Skeletal muscle satellite cell (primary cell): Measurements from ENCODE around the gene TNFRSF8.

ENCODE experiments used
- H3K27me3 ChIP-seq: 2 replicates; pipeline ENCODE4 v1.7.0; 2013; ENCODE audit warnings: low read length; ENCODE audit not compliant: control insufficient read depth, insufficient read depth
- H3K36me3 ChIP-seq: 2 replicates; pipeline ENCODE4 v1.7.0; 2013; ENCODE audit warnings: mild to moderate bottlenecking, control low read depth, low read length; ENCODE audit not compliant: insufficient read depth
- H3K4me1 ChIP-seq: 2 replicates; pipeline ENCODE4 v1.7.0; 2013; ENCODE audit warnings: low read length; ENCODE audit not compliant: control insufficient read depth, insufficient read depth
- H3K4me2 ChIP-seq: 2 replicates; pipeline ENCODE4 v1.7.0; 2013; ENCODE audit warnings: mild to moderate bottlenecking, low read length
- H3K4me3 ChIP-seq: 2 replicates; pipeline ENCODE4 v1.7.0; 2013; ENCODE audit warnings: low read length
- H3K9ac ChIP-seq: 2 replicates; pipeline ENCODE4 v1.7.0; 2013; ENCODE audit warnings: mild to moderate bottlenecking, low read depth, low read length, moderate library complexity
- H3K9me3 ChIP-seq: replicated peaks from 2 replicates; pipeline ENCODE4 v1.7.0; 2013; ENCODE audit warnings: mild to moderate bottlenecking, control low read depth, low read length

TNFRSF8 gene

DNA sequence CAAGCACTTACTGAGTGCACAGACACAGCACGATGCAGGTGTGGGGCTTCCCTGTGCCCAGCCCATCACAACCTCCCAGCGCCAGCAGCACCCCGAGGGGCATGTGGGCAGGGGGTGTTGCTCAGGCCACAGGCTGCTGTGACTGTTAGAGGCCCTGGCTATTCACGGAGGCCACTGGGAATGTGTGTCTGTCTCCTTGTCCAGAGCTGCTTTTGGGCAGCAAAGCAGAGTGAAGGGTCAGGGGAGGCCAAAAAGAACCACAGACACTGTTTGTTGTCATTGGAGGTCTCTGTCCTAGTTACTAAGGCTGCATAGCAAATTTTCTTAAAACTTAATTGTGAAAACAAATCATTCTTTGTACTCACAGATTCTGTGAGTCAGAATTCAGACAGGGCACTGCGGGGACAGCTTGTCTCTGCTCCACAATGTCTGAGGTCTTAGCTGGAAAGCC, 49.6 kb downstream of the TNFRSF8 start:
- no peak overlapping the region for H3K4me2 ChIP-seq
- no peak overlapping the region for H3K4me3 ChIP-seq

DNA sequence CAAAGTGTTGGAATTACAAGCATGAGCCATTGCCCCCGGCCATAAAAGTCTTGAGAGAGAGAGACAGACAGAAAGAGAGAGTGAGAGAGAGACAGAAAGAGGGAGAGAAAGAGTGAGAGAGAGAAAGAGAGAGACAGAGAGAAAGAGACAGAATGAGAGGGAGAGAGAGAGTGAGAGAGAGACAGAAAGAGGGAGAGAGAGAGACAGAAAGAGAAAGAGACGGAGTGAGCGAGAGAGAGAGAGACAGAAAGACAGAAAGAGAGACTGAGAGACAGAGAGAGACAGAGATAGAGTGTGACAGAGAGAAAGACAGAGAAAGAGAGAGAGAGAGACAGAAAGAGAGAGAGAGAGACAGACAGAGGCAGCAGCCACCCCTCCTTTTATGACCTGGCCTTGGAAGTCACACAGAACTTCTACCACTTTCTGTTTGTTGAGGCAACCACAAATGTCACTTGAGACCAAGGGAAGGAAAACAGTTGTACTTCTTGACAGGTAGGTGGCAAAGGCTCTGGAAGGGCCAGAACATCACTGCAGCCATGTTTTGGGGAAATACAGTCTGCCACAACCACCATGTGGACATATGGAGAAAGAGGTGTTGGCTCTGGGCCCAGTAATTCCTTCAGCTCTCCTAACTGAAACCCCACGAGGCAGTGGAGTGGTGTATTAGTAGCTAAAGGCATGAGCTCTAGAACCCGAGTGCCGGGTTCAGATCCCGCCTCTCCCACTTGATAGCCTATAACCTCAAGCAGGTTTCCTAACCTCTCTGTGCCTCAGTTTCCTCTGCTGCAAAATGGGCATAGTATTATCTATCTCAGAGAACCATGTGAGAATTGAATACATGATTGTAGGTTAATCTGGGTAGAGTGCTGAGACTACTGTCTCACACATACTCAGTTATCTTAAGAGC, 50.6 kb downstream of the TNFRSF8 start:
- Histone ChIP-seq H3K27me3 (peaks cover 23% of the 10 kb centered on the region), H3K9me3 (no peaks in the 10 kb centered on the region), H3K4me3 (no peak overlapping the region), H3K9ac (no peak overlapping the region), H3K4me2 (no peak overlapping the region), H3K36me3 (no peaks in the 10 kb centered on the region), H3K4me1 (peaks cover 5% of the 10 kb centered on the region)

More for the DNA sequence above, 49.6 kb downstream of the TNFRSF8 start:
- peaks cover 24% of the 10 kb centered on the region for H3K27me3 ChIP-seq
- no peak overlapping the region for H3K9ac ChIP-seq
- H3K9me3 ChIP-seq, result no peaks in the 10 kb centered on the region
- H3K4me1 ChIP-seq, result peaks cover 5% of the 10 kb centered on the region
- H3K36me3 ChIP-seq, result no peaks in the 10 kb centered on the region

DNA sequence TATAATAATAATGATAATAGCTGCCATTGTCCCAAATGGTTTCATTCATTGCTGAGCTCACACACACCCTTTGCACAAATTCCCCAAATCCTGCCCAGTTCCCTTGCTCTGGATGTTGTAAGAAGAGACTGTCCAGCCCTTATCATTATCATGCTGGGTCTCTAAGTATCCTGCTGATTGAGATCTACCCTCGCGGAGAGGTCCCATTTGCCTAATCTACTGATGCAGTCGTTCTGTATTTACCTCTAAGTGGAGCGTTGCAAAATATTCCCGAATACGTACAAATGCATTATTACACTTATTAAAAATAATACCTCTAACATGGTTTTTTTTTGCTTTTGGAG, 51.2 kb downstream of the TNFRSF8 start:
- no peak overlapping the region for H3K4me2 ChIP-seq
- H3K9ac ChIP-seq, result no peak overlapping the region
- H3K9me3 ChIP-seq, result no peaks in the 10 kb centered on the region
- H3K4me3 ChIP-seq, result no peak overlapping the region
- peaks cover 18% of the 10 kb centered on the region for H3K27me3 ChIP-seq
- peaks cover 5% of the 10 kb centered on the region for H3K4me1 ChIP-seq
- no peaks in the 10 kb centered on the region for H3K36me3 ChIP-seq

DNA sequence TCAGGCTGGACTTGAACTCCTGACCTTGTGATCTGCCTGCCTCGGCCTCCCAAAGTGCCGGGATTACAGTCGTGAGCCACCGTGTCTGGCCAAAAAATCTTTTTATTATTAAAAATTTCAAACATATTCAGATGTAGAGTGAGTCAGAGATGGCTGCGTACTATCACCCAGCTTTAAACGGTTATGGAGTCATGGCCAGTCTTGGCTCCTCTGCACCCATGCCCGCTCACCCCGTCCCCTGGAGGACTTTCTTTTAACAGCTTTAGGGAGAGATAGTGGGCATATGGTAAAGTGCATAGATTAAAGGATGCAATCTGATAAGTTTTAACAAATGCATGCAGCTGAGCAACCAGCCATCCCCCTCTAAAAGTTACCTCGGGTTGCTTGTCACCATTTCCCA, 51.8 kb downstream of the TNFRSF8 start:
- H3K4me3 ChIP-seq, result no peak overlapping the region
- H3K4me2 ChIP-seq, result no peak overlapping the region
- no peaks in the 10 kb centered on the region for H3K36me3 ChIP-seq
- peaks cover 19% of the 10 kb centered on the region for H3K27me3 ChIP-seq
- H3K4me1 ChIP-seq, result peaks cover 5% of the 10 kb centered on the region
- no peaks in the 10 kb centered on the region for H3K9me3 ChIP-seq
- no peak overlapping the region for H3K9ac ChIP-seq

DNA sequence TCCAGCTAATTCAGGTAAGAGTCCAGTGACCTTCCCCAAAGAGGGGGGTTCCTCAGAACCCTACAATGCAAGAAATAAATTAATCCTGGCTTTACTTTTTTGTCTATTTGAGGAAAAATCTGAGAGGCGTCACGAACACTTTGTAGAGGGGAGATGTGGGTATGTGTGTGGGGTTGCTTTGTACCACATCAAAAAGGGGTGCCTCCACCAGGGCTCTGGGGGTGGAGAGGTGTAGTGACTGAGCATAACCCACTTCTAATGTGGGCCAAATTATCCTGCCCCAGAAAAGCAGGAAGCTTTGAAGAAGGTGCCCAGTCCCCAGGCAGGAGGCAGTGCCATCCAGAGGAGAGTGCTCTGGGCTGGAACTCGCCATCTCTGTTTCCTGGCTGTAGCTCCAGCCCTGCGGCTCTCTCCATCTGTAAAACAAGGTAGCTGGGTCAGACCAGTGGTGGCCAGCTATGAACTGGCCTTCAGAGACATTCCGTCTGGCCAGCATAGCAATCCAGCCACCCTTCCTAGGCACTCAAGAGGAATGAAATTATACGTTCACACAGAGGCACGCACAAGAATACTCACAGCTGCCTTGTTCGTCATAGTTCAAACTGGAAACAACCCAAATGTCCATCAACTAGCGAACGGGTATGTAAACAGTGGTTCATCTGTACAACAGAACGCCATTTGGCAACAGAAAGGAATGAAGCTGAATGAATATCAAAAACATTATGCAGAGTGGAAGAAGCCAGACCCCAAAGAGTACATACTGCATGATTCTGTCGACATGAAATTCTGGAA, 58.3 kb downstream of the TNFRSF8 start:
- H3K9ac ChIP-seq, result no peak overlapping the region
- peaks cover 28% of the 10 kb centered on the region for H3K27me3 ChIP-seq
- H3K36me3 ChIP-seq, result no peaks in the 10 kb centered on the region
- H3K4me2 ChIP-seq, result no peak overlapping the region
- H3K4me1 ChIP-seq, result peaks cover 2% of the 10 kb centered on the region
- no peaks in the 10 kb centered on the region for H3K9me3 ChIP-seq
- H3K4me3 ChIP-seq, result no peak overlapping the region

DNA sequence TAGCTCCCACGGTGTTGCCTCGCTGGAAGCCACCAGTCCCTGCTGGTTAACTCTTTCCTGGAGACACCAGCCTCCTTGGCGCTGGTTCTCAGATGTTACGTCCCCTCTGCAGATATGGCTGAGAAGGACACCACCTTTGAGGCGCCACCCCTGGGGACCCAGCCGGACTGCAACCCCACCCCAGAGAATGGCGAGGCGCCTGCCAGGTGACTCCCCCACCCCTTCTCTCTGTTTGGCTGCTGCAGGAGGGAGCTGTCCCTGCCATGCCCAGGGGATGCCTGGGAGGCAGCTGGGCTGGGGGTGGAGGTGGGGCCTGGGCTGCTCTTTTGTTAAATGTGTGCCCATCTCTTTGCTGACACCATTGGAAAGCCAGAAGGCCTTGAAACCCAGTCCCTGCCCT, 60.1 kb downstream of the TNFRSF8 start:
- peaks cover 31% of the 10 kb centered on the region for H3K27me3 ChIP-seq

DNA sequence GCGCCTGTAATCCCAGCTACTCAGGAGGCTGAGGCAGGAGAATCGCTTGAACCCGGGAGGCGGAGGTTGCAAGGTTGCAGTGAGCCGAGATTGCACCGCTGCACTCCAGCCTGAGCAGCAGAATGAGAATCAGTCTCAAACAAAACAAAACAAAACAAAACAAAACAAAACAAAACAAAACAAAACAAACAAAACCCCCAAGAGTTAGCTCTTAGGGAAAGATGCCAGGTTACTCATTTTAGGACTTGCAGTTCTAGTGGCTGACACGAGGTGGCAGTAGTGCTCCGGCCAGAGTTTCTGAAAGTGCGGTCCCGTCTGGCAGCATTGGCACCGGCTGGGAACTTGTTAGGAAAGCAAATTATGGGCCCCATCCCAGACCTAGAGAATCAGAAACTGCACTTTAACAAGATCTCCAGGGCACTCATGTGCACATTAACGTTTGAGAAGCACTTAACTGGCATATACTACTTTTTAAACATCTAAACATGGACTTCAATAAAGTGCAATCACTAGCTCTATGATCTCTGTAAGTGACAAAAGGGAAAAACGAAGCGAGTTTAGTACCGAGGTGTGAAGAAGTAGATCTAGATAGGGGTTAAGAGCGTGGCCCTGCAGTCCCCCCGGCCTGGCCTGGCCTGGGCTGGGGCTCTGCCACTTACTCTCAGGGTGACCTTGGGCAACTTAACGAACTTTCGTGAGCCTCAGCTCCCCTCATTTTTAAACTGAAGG, 61.8 kb downstream of the TNFRSF8 start:
- no peak overlapping the region for H3K9ac ChIP-seq
- H3K4me2 ChIP-seq, result no peak overlapping the region
- no peaks in the 10 kb centered on the region for H3K9me3 ChIP-seq
- H3K4me3 ChIP-seq, result no peak overlapping the region
- peaks cover 28% of the 10 kb centered on the region for H3K27me3 ChIP-seq
- H3K36me3 ChIP-seq, result no peaks in the 10 kb centered on the region
- H3K4me1 ChIP-seq, result peaks cover 2% of the 10 kb centered on the region

More for the DNA sequence above, 60.1 kb downstream of the TNFRSF8 start:
- H3K9ac ChIP-seq, result no peak overlapping the region
- H3K4me2 ChIP-seq, result no peak overlapping the region
- no peaks in the 10 kb centered on the region for H3K9me3 ChIP-seq
- H3K4me1 ChIP-seq, result peaks cover 2% of the 10 kb centered on the region
- H3K4me3 ChIP-seq, result no peak overlapping the region
- H3K36me3 ChIP-seq, result no peaks in the 10 kb centered on the region

DNA sequence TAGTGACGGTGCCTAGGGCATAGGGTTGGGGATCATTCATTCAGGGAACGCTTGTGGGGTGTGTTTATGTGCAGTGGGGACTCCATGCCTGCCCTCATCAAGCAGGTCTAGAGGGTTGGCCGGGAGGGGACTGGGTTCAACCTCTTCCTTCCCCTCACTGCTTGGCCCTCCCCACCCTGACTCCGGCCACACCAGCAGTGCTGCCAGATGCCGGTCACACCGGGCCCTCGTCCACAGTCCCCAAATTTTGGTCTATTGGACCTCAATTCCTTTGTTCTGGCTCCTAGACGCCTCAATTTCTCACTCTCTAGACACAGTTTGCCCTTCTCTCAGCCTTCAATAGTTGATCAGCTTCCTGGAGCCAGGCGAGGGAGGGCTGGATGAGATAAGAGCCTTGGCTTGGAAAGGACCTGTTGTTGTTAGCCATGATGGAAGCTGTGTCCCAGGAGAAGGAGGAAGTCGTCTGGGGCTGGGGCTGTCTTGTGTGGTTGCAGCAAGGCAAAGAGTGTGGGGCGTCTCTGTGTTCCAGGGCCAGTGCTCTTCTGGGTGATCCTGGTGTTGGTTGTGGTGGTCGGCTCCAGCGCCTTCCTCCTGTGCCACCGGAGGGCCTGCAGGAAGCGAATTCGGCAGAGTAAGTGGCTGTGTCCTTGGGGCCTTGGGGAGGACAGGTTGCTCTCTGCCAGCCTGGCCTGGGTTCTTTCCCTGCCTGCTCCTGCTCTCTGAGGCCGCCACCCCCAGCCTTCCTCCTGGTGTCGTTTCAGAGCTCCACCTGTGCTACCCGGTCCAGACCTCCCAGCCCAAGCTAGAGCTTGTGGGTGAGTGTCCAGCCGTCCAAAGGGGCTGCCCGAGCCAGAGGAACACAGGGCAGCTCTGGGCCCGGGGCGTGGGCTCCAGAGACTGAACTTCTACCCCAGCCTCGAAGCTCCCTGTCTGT, 62.6 kb downstream of the TNFRSF8 start:
- Histone ChIP-seq H3K27me3 (peaks cover 21% of the 10 kb centered on the region), H3K4me3 (no peak overlapping the region), H3K36me3 (no peaks in the 10 kb centered on the region), H3K9me3 (no peaks in the 10 kb centered on the region), H3K4me1 (peaks cover 2% of the 10 kb centered on the region), H3K9ac (no peak overlapping the region), H3K4me2 (no peak overlapping the region)

DNA sequence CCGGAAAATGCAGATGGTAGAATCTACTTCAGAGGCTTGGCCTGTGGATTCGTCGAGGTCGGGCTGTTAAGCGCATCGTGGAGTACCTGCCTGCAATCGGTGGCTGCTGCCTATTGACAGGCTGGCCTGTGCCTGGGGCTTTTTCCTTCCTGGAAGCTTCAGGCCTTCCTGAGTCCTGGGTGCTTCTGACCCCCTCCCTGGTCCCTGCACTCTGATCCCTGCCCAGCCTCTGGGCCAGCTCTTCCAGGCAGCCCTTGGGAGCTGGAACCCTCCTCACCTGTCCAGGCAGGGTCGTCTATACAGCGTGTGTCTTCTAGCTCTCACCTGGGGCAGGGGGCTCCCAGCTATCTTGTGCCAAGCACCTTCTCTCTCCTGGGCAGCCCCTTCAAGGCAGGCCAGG, 63.7 kb downstream of the TNFRSF8 start:
- no peak overlapping the region for H3K4me2 ChIP-seq
- peaks cover 6% of the 10 kb centered on the region for H3K4me1 ChIP-seq
- H3K9ac ChIP-seq, result no peak overlapping the region
- peaks cover 12% of the 10 kb centered on the region for H3K27me3 ChIP-seq
- H3K9me3 ChIP-seq, result no peaks in the 10 kb centered on the region
- H3K36me3 ChIP-seq, result no peaks in the 10 kb centered on the region
- H3K4me3 ChIP-seq, result no peak overlapping the region

DNA sequence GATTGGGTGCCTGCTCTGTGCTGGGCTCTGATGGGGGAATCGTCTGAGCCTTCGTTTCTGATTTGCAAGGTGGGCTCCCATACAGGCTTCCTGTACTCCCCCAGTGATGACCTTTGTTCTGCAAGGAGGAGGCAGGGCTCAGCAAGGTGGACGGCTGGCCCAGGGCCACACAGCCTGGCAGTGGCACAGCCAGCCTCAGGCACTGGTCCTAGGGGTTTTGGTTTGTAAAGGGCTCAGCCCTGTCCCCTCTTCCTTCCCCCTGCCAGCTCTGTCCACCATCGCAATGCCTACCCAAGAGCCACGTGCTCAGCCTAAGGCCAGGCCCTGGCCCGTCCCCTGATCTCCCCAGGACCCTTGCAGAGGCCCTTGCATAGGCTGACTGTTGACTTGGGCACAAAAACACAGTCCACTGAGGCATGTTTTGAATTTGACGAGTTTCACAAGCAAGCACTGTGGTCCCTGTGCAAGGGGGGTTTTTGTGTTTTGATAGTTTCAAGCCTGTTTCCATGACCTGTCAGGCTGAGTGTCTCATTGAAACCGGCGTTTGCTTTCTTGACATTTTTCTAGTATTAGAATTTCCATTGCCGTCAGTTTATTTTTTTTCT, 64.2 kb downstream of the TNFRSF8 start:
- no peaks in the 10 kb centered on the region for H3K9me3 ChIP-seq
- H3K9ac ChIP-seq, result no peak overlapping the region
- peaks cover 9% of the 10 kb centered on the region for H3K4me1 ChIP-seq
- H3K4me3 ChIP-seq, result no peak overlapping the region
- H3K27me3 ChIP-seq, result peaks cover 12% of the 10 kb centered on the region
- H3K36me3 ChIP-seq, result no peaks in the 10 kb centered on the region
- H3K4me2 ChIP-seq, result no peak overlapping the region
